Measurements from ENCODE around the gene BAZ2A.
"Not testable (repeated sequence)": the region's sequence is repeated elsewhere in the genome, so short reads cannot be mapped to it uniquely, and the experiment has no call there.

Gene BAZ2A

DNA sequence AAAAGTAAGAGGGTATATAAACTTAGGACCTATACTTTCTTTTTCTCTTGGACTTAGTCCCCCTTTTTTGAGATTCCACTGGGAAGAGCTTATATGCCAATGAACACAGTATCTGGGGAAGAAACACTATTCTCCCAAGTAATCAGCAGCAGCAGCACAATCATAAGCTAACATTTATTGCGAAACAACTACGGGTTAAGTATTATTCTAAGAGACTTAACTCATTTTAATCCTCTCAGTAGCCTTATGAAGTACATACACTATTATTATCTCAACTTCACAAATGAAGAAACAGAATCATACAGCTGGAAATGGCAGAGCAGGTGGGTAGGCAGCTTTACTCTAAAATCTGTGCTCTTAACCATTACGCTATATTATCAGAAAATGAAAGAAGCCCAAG lies 27.9 kb downstream of the BAZ2A start:
- H3K27ac ChIP-seq = peak overlapping the region in 1 of 21 experiments; percentile 16

DNA sequence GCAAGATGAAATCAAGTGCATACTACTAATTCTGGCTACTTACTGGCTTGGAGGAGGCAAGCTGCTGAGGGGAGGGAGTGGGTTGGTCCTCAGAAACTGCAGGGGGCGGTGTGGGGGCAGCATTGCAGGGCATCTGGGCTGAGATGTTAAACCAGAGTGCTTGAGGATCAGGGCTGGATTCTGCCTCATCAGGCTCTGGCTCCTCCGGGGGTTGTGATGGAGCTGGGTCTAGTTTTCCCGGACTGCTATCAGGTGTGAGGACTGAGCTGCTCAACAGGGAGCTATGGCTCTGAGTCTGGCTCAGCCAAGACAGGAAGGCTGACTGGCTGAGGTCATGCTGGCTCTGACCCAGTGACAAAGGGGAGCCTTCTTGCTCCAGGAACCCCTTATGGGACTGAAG lies 28.6 kb downstream of the BAZ2A start:
- Histone ChIP-seq H3K4me3 (no peak overlapping the region), H3K27ac (peak overlapping the region in 2 of 21 experiments; percentile 11 to 16)

More for the DNA sequence above, 27.9 kb downstream of the BAZ2A start:
- no peak overlapping the region for H3K4me3 ChIP-seq

DNA sequence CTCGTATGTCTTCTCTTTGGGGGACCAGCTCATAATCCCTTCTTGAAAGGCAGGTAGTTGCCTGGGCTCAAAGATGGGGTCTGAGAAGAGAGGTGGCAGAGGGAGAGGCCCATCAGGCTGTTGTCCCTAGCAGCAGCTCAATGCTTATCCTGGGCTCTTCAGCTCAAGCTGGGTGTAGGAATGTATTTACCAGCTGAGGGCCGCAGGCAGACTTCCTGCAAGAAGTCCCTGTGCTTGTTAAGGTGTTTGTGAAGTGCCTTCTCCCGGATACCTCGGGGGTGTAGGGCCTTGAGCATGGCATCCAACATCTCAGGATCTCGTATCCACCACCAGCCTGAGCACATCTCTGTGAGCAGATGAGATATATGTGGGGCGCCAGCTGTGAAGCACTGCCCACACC lies 29.4 kb downstream of the BAZ2A start:
- H3K27ac ChIP-seq = peak overlapping the region in 1 of 21 experiments; percentile 11
- H3K4me3 ChIP-seq = no peak overlapping the region

DNA sequence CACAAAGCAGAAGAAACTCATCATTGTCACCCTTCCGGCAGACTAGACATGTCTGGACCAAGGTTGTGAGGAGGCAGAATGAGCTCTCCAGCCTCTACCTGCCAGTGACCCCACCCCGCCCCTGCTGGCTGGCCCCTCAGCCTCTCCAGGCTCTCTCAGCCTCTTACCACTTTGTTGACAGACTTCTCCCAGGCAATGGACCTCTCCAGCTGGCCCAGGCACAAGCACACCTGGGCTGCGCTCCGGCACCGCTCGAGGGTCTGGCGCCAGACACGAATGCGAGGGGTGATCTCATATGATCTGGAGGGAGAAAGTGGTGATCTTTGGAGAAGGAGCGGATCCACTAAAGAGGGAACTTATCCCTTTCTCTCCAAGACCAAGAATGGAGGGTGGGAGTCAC lies 30.3 kb downstream of the BAZ2A start:
- no peak overlapping the region for H3K27ac ChIP-seq
- H3K4me3 ChIP-seq = no peak overlapping the region

DNA sequence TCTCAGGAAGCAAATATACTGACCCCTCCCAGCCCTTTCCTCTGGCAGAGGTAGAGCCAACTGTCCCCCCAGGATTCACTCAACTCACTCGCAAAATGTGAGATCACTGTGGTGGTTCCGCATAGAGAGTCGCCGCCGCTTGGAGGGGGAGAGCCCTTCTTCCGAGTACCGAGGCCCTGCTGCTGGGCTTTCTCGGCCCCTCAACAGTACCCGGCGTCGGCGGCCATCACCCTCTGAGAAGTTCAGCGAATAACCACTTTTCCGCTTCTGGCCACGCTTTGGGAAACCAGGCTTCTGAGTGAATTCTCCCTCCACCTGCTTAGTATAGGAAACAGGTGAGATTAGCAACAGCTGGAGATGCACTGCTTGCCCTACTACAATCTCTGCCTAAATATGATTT lies 31.1 kb downstream of the BAZ2A start:
- no peak overlapping the region for H3K27ac ChIP-seq
- no peak overlapping the region for H3K4me3 ChIP-seq

DNA sequence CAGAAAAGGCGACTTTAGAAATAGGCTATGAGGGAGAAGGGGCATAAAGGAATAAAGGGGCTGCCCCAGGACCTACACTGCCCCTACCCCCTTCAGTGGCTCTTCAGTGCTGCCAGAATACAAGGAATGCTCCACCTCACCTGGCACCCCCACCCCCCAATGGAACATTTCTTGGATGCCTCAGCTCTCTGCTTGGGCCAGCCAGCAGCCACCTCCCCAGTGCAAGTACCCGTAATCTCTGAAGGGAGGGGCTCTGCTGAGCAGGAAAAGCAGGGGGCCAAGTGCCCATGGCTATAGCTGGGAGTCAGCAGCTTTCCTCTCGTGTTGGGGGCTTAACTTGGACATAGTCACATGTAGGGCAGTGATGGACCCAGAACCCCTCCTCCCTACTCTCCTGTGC lies 33.3 kb downstream of the BAZ2A start:
- Histone ChIP-seq H3K27ac (peak overlapping the region in 3 of 21 experiments; percentile 17 to 49 (median 30)), H3K4me3 (no peak overlapping the region)

DNA sequence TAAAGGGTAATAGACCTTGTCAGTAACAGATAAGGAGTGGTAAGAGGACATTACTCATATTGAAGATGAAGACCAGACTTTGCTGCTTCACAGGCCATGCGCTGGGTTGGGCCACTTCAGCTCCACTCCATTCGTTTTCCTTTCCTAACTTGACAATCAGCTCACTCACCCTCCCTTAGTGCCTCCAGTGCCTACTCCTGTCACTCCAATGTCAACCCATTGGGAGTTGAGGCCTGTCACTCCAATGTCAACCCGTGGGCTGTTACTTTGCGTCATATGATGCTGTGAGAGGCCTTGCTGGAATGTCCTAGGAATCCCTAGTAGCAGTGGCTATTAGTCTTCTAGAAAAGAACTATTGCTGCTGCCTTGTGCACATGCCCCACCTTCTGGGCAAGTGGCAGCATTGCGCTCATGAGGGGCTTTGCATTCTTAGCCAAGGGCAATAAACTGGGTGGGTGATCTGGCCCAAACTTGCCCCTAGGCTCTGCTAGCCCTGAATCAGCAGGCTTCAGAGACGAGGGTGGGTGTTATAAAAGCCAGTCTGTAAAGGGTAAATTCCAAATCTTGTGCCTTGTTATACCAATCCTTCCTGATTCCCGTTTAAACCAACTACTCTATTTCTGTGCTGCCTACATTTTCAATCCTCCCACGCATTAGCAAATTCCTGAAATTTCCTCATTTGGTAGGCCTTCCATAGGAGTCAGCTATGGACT lies 36.1 kb downstream of the BAZ2A start:
- H3K27ac ChIP-seq = peak overlapping the region in 7 of 21 experiments; percentile 1 to 39 (median 34)
- H3K4me3 ChIP-seq = no peak overlapping the region

DNA sequence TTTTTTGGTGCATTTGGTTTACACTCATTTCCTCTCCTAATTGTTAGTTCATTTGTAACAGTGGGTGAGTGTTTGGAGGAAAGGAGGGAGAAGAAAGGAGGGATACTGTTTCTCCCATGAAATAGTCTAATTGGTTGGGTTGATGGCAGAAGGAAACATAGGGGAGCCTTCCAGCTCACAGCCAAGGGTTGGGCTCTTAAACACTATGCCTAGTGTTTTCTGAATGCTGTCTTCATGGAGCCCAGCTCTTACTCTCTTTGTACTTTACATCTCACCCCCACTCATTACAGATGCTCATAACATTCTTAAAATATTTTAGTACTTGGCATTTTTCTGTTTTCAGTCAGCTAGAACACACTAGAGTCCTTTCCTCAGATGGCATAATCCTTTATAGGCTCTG lies 38.2 kb downstream of the BAZ2A start:
- Histone ChIP-seq H3K4me3 (no peak overlapping the region), H3K27ac (no peak overlapping the region)

DNA sequence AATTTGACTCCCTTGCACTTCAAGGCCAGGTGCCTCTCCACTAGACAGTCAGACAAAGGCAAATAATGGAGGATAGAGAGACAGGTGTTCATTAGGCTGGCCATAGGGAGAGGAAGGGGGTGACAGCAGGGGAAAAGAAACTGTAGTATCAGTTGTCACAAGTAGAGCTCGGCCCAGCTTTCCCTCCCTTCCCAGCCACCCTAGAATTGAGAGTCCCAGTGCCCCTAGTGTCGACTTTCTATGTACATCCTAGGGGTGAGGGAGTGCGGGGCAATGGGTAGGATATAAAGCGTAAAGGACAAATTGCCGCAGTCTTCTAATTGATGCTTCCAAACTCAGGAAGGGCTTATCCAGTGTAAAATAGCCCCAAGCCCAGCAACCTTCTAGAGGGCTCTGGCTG lies 39.0 kb downstream of the BAZ2A start:
- Histone ChIP-seq H3K4me3 (no peak overlapping the region), H3K27ac (no peak overlapping the region)

DNA sequence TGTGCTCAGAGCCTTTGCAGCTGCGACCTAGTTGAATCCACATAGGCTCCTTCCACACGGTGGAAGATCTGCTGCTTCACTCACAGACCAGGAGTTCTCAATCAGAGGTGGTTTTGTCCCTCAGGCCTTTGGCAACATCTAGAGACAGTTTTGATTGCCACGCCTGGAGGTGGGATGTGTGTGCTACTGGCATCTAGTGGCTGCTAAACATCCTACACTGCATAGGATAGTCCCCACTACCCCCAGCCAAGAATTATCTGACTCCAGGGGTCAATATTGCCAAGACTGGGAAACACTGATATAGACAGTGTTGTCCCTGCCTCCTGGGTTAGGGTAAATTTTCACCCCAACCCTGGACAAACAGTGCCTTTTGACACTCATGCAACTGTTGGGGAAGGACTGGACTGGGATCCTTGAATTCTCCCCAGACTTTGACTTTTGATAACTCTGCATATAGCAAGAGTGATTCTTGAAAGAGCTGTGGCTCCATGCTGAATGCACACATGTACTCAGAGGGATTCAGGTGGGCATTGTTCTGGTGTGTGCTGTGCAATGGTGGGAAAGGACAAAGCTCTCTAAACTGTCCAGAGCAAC lies 39.8 kb downstream of the BAZ2A start:
- peak overlapping the region in 1 of 21 experiments; percentile 8 for H3K27ac ChIP-seq
- no peak overlapping the region for H3K4me3 ChIP-seq

DNA sequence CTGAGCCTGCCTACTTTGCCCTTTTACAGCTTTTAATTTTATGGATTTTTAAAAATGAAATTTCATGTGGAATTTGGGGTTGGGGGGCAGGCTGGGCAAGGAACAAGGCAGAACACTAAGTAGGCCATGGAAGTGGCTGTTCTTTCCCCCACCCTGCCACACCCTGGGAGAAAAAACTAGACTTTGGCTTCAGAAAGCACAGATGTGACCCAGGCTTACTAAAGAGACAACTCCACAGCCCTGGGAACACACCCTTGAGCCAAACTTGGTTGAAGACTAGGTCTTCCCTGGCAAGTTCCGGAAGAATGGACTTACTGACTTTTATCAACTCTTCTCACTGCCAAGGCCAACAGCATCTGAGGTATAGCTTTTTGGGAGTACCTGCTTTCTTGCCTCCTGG lies 40.3 kb downstream of the BAZ2A start:
- no peak overlapping the region for H3K4me3 ChIP-seq

DNA sequence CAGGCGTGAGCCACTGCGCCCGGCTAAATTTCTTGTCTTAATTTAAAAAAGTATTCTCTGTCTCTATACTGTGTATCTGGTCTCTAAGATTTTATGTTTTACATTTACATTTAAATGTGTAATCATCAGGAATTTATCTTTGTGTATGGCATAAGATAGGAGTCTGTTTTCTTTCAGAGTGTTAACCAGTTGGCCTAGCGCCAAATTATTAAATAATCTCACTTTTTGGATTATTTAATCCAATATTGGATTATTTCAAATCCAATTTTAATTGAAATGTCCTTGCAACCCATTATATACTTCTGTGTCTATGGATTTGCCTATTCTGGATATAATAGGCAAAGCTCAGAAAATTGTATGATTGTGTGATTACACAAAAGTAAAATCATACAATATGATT lies 45.0 kb downstream of the BAZ2A start:
- H3K4me3 ChIP-seq = no peak overlapping the region

More for the DNA sequence above, 40.3 kb downstream of the BAZ2A start:
- no peak overlapping the region for H3K27ac ChIP-seq

DNA sequence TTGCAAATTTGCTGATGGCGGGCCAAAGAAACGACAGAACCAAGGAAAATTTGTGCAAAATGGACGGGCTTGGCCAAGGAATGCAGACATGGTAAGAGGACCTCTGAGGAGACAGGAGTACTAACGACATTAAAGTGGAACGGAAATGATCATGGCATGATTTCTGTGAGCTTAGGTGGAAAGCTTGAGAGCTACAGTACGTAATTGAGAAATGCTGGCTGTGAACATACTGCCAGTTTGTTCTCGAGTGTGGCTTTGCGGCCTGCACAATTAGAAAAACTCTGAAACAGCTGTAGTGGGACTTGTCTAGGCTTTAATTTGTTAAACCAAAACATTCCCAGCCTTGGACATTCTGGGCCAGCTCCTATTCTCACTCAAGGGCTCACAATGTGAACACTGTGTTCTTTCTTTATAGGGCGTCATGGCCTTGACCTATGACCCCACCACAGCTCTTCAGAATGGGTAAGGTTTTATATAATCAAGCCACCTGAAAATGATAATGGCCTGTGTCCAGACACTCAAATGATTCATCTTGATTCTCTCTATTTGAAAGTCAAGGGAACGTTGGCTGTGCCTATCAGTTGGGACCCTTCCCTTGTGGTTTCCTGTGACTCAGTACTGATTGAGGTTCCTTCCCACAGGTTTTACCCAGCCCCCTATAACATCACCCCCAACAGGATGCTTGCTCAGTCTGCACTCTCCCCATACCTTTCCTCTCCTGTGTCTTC lies 48.5 kb downstream of the BAZ2A start:
- H3K27ac ChIP-seq = peak overlapping the region in 3 of 21 experiments; percentile 18 to 70 (median 53)
- H3K4me3 ChIP-seq = no peak overlapping the region

More for the DNA sequence above, 45.0 kb downstream of the BAZ2A start:
- no peak overlapping the region for H3K27ac ChIP-seq

DNA sequence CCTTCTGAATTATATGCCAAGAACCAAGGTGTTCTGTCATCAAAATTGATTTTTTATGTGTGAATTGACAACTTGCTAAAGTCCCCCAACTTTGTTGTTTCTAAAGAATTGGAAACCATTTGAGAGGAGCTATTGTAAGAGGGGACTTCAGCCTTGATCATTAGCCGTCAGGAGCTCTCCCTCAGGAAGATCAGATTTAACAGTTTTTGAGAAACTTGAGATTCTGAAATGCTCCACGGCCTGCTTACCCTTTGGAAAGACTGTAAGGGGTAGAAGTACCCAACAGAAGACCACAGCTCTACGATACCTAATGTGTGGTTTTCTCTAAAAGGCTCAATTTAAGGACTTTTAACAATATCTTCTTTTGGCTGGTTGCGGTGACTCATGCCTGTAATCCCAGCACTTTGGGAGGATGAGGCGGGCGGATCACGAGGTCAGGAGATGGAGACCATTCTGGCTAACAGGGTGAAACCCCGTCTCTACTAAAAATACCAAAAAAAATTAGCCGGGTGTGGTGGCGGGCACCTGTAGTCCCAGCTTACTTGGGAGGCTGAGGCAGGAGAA lies 51.1 kb downstream of the BAZ2A start:
- Histone ChIP-seq H3K27ac (no peak overlapping the region), H3K4me3 (no peak overlapping the region)

DNA sequence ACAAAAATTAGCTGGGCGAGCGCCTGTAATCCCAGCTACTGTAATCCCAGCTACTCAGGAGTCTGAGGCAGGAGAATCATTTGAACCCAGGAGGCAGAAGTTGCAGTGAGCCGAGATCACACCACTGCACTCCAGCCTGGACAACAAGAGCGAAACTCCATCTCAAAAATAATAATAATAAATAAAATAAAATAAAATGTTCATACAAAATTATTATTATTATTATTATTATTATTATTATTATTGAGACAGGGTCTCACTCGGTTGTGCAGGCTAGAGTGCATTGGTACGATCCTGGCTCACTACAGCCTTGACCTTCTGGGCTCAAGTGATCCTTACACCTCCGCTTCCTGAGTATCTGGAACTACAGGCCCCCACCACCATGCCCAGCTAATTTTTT lies 52.9 kb downstream of the BAZ2A start:
- H3K27ac ChIP-seq, H3K4me3 ChIP-seq: not testable (repeated sequence)

DNA sequence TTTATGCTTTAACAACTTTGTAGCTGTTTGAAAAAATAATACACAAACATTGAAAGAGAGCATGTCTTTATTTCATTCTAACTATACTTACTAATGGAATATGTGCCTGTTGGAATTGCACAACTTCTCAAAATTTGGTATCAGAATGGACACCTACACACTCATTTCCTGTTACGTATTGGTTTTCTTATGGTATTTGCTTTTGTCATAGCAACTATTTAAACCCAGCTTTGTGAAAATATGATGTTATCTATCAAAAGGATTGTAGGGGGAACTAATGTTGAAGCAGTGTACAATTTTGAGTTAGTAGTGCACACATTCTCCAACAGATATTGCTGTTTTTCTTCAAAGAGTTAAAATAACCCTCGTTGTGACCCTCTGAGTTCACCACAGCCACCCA lies 55.9 kb downstream of the BAZ2A start:
- H3K4me3 ChIP-seq = no peak overlapping the region
- H3K27ac ChIP-seq = no peak overlapping the region

DNA sequence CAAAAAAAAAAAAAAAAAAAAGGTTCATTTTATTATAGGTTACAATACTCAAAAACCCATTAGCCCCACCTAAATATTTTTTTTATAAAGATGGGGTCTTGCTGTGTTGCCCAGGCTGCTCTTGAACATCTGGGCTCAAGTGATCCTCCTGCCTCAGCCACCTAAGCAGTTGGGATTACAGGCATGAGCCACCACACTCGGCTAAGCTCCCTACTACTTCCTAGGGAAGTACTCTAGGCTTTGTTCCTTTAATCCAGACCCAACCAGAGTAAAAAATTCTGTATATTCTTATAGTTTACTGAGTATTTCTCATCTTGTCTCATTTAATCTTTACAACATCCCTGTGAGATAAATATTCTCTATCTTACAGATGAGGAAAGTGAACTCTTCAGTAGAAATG lies 57.8 kb downstream of the BAZ2A start:
- no peak overlapping the region for H3K4me3 ChIP-seq
- peak overlapping the region in 2 of 21 experiments; percentile 31 to 37 for H3K27ac ChIP-seq

DNA sequence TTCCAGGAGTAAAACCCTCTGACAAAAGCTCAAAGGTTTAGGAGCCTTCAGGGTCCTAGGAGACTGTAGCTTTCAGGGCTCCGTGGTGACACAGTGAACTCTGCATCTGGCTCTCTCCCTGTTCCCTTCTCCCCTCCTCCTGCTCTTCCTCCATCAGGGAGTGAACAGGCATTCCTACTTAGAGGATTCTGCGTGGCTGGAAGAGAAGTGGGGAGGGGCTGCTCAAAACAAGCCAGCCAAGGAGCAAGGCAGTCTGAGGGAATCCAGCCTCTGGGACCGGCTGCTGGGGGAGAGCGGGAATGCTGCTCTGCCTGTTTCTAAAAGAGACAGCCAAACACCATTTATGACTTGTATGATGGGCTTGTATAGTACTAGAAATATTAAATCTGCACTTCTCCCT lies 59.0 kb downstream of the BAZ2A start:
- peak overlapping the region in 17 of 21 experiments; percentile 10 to 77 (median 55) for H3K27ac ChIP-seq

DNA sequence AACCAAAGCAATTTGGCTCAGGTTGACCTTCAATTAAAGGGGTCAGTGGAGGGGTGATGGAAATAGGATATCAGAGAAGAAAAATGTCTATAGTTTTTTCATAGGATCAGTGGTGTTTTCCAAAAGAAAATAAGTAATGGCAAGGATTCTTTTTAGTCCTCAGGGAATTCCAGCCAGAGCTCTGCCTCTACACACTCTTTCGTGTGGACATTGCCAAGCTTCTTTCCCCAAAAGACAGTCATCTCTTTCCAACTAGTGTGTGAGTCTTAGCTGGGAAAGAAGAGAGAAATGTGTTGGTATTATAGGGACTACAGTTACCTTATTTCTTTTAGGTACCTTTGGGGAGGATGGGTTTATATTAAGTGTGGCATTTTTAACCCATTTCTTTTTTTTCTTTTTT lies 62.0 kb downstream of the BAZ2A start:
- Histone ChIP-seq H3K27ac (no peak overlapping the region), H3K4me3 (no peak overlapping the region)

More for the DNA sequence above, 59.0 kb downstream of the BAZ2A start:
- H3K4me3 ChIP-seq = no peak overlapping the region

DNA sequence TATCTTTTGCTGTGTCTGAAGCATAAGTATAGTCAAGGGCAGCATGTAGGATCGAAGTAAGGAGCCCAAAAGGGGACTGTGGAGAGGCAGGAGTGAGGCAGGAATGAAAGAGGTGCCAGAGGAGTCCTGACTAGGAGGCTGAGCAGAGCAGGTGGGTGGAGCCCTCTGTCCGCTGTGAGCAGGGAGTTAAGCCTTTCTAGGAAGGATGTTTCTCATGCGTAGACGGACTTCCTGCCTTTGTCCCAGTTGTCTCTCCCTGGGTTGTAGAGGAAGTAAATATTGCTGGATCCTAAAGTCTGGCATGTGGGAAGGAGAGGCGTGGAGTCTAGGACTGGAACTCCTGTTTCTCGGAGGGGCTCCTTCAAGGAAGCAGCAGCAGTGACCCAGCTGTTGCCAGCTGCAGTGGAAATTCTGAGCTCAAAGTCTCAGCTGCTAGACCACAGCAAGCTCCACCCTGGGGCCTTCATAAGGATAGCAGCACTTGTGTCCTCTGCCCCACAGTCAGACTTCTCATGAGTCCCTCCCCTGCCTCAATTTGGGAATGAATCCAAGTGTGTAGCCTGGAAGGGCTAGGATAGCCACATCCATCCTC lies 64.5 kb downstream of the BAZ2A start:
- Histone ChIP-seq H3K27ac (peak overlapping the region in 17 of 21 experiments; percentile 1 to 84 (median 62)), H3K4me3 (no peak overlapping the region)

Measured in skin epidermis (tissue), 12 donors.